Neural crest cell (in vitro differentiated cells): Measurements from ENCODE around the gene SETD2. TPM values are rescaled to one million over a fixed set of nuclear protein-coding genes. Genes with fewer than 3 reads are reported as not detected.
A peak's percentile ranks its signal among the peaks of the same experiment; 100 is the strongest.

Experiments used
- DNase-seq: peaks from one replicate; pipeline ENCODE4 v3.0.0; 2021; ENCODE audit warnings: low read depth, mixed read lengths, low spot score
- H3K27ac Mint-ChIP-seq: one replicate; pipeline ENCODE4 v1.8.0; 2021; ENCODE audit warnings: mild to moderate bottlenecking, mixed read lengths; ENCODE audit not compliant: unreplicated experiment
- H3K27me3 Mint-ChIP-seq: 2 replicates; pipeline ENCODE4 v1.8.0; 2021; ENCODE audit warnings: low read depth, mild to moderate bottlenecking, mixed read lengths
- H3K36me3 Mint-ChIP-seq: 2 replicates; pipeline ENCODE4 v1.8.0; 2021; ENCODE audit warnings: low read depth, mild to moderate bottlenecking, mixed read lengths
- H3K4me1 Mint-ChIP-seq: 2 replicates; pipeline ENCODE4 v1.8.0; 2021; ENCODE audit warnings: mixed read lengths
- H3K4me3 Mint-ChIP-seq: one replicate; pipeline ENCODE4 v1.8.0; 2021; ENCODE audit warnings: mild to moderate bottlenecking, mixed read lengths
- H3K9me3 Mint-ChIP-seq: 2 replicates; pipeline ENCODE4 v1.8.0; 2021; ENCODE audit warnings: mixed read lengths
- total RNA-seq: library from RNA; stranded (reverse); gene quantifications from 2 replicates; pipeline ENCODE4 v1.2.1, GENCODE V29; 2021
- TF ChIP-seq, protein P1 (sequence below): fragments of 200-600 bp; sonication (generic); conservative IDR thresholded peaks from 2 replicates; pipeline ENCODE4 v1.5.0; 2021; ENCODE audit warnings: antibody characterized with exemption, mild to moderate bottlenecking

The SETD2 gene
- total RNA-seq, 1 donor from 2014 or later: 52.7 TPM

DNA sequence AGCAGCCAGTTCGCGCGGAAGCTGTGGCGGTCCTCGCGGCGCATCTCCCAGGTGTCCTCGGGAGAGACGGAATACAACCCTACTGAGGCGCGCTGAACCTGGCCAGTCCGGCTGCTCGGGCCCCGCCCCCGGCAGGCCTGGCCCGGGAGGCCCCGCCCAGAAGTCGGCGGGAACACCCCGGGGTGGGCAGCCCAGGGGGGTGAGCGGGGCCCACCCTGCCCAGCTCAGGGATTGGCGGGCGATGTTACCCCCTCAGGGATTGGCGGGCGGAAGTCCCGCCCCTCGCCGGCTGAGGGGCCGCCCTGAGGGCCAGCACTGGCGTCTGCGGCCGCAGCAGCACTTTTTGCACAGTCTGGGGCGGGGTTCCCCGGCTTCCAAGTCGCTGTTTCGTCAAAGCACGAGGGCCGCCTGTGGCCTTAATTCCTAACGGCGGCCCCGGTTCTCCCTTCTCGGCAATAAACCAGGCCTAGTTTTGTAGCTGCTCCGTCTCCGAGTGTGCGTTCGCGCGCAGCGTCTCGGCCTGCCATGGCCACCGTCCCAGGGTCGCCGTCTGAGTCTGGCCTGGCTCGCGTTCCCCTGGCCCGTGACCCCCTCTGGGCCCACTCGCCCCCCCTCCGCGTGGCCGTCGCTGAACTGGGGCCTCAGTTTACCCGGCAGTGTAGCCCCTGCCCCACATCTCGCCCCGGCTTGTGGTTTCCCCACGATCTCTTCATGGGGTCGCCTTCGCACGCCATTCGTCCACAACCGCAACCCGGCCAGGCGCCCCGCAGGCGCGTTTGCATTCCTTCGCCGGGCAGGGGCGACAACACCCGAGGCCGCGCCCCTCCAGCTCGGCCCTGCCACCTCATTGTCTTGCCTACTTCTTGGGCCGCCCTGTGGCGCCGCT, 154.4 kb downstream of the SETD2 start:
- Mint-ChIP-seq H3K4me1 (peaks cover 12% of the 10 kb centered on the region), H3K4me3 (peak overlapping the region; percentile 86), H3K9me3 (no peaks in the 10 kb centered on the region), H3K27me3 (no peaks in the 10 kb centered on the region), H3K27ac (peak overlapping the region; percentile 97), H3K36me3 (no peaks in the 10 kb centered on the region)
- DNase-seq: peak; percentile 73
- TF ChIP-seq, protein P1, sequence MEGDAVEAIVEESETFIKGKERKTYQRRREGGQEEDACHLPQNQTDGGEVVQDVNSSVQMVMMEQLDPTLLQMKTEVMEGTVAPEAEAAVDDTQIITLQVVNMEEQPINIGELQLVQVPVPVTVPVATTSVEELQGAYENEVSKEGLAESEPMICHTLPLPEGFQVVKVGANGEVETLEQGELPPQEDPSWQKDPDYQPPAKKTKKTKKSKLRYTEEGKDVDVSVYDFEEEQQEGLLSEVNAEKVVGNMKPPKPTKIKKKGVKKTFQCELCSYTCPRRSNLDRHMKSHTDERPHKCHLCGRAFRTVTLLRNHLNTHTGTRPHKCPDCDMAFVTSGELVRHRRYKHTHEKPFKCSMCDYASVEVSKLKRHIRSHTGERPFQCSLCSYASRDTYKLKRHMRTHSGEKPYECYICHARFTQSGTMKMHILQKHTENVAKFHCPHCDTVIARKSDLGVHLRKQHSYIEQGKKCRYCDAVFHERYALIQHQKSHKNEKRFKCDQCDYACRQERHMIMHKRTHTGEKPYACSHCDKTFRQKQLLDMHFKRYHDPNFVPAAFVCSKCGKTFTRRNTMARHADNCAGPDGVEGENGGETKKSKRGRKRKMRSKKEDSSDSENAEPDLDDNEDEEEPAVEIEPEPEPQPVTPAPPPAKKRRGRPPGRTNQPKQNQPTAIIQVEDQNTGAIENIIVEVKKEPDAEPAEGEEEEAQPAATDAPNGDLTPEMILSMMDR: peak; percentile 29

- peaks cover 12% of the 10 kb centered on the region for H3K4me1 Mint-ChIP-seq
- H3K27ac Mint-ChIP-seq: no peak overlapping the region
- DNase-seq: no peak
- no peaks in the 10 kb centered on the region for H3K36me3 Mint-ChIP-seq
- peak overlapping the region; percentile 82 for H3K4me3 Mint-ChIP-seq
- H3K9me3 Mint-ChIP-seq: no peaks in the 10 kb centered on the region
- TF ChIP-seq, protein P1: no peak
- no peaks in the 10 kb centered on the region for H3K27me3 Mint-ChIP-seq
These were observed 155.1 kb downstream of the SETD2 start for GRCh38 chr3:47008851-47009224.

- no peak for DNase-seq
- peak overlapping the region; percentile 82 for H3K4me3 Mint-ChIP-seq
These were observed 155.6 kb downstream of the SETD2 start for GRCh38 chr3:47008234-47008796.

DNA sequence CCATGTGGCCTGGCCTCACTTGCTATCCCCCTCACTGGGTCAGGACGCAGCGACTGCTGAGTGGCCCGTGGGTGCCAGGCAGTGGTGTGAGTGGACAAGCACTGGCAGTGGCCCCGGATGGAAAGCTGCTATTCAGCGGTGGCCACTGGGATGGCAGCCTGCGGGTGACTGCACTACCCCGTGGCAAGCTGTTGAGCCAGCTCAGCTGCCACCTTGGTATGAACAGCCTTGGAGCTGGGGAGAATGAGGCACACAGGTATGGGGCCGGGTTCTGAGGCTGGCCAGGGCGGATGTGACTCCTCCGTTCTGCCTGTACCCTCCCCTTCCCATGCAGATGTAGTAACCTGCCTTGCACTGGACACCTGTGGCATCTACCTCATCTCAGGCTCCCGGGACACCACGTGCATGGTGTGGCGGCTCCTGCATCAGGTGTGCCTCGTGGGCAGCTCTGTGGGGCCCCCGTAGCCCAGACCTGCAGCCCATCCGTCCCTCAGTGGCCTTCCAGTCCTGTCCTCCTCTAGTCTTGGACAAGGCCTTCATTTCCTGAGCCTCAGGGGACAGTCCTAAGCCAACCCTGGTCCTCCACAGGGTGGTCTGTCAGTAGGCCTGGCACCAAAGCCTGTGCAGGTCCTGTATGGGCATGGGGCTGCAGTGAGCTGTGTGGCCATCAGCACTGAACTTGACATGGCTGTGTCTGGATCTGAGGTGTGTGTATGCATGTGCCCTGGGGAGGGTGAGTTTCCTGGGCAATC, 156.3 kb downstream of the SETD2 start:
- Mint-ChIP-seq H3K27me3 (no peaks in the 10 kb centered on the region), H3K36me3 (no peaks in the 10 kb centered on the region), H3K4me3 (no peak overlapping the region), H3K9me3 (no peaks in the 10 kb centered on the region), H3K4me1 (peaks cover 12% of the 10 kb centered on the region), H3K27ac (no peak overlapping the region)
- TF ChIP-seq, protein P1: no peak
- DNase-seq: no peak

More at GRCh38 chr3:47008234-47008796, 155.6 kb downstream of the SETD2 start:
- no peaks in the 10 kb centered on the region for H3K36me3 Mint-ChIP-seq
- peaks cover 12% of the 10 kb centered on the region for H3K4me1 Mint-ChIP-seq
- no peaks in the 10 kb centered on the region for H3K27me3 Mint-ChIP-seq
- TF ChIP-seq, protein P1: no peak
- no peaks in the 10 kb centered on the region for H3K9me3 Mint-ChIP-seq
- H3K27ac Mint-ChIP-seq: no peak overlapping the region

- Mint-ChIP-seq H3K9me3 (no peaks in the 10 kb centered on the region), H3K4me1 (peaks cover 12% of the 10 kb centered on the region), H3K4me3 (no peak overlapping the region), H3K36me3 (no peaks in the 10 kb centered on the region), H3K27me3 (no peaks in the 10 kb centered on the region), H3K27ac (no peak overlapping the region)
- DNase-seq: no peak
- TF ChIP-seq, protein P1: no peak
These were observed 156.9 kb downstream of the SETD2 start for GRCh38 chr3:47007001-47007400.
